K562 (cell line): Measurements from ENCODE around the gene C1QC. TPM values are rescaled to one million over a fixed set of nuclear protein-coding genes. Genes with fewer than 3 reads are reported as not detected.

Source experiments
- ATAC-seq: fragments of 200-7000 bp; cut with Tn5 transposase; 3 replicates; pipeline ENCODE4 v1.9.1; 2020; ENCODE audit warnings: moderate library complexity
- BruUV-seq: library from RNA; stranded (reverse); fragments of 400-500 nt; replicated peaks from 2 replicates; lab custom pipeline; 2021; lab: Mats Ljungman, UMichigan
- CTCF ChIA-PET: fragments of 300-600 bp; formaldehyde crosslinking; extraction: SDS; loops from one replicate; lab custom pipeline; 2021; ENCODE audit warnings: low intra/inter-chr PET ratio; lab: Yijun Ruan, JAX
- POLR2A ChIA-PET: fragments of 300-600, 350-650 bp; sonication (Branson Sonifier 250); formaldehyde crosslinking; extraction: SDS; loops from one replicate; lab custom pipeline; 2021; ENCODE audit warnings: antibody characterized with exemption, inconsistent platforms; lab: Yijun Ruan, JAX
- DNase-seq, 4 experiments: peaks; one replicate each; pipeline versions ENCODE4 v3.0.0 to v3.0.0-alpha.2; 2011 to 2018; ENCODE audit warnings: low spot score in 3 of 4, mixed read lengths in 3 of 4; ENCODE audit errors: extremely low read depth in 1 of 4
- FAIRE-seq: peaks from 2 replicates; lab custom pipeline; 2011; peaks lifted over from hg19 to GRCh38; lab: Jason Lieb, UNC
- H2AFZ ChIP-seq: 2 replicates; pipeline ENCODE4 v1.6.0; 2011; ENCODE audit warnings: low read depth, low read length, control low read depth, inconsistent platforms
- H3K27ac ChIP-seq: fragments of 200-600 bp; 3 replicates; pipeline ENCODE4 v1.8.0; 2011; ENCODE audit warnings: low read depth, mild to moderate bottlenecking, control low read depth, inconsistent platforms, low read length, moderate library complexity, mixed read lengths; ENCODE audit errors: extremely low read depth
- H3K27me3 ChIP-seq, 2 experiments: fragments of 300-600 bp in 1 of 2; 2 replicates in 1 of 2; 3 replicates in 1 of 2; pipeline versions ENCODE4 v1.6.0 to v1.8.0; 2011; ENCODE audit warnings: inconsistent platforms in 2 of 2, low read length in 2 of 2, mild to moderate bottlenecking in 1 of 2, mixed read lengths in 1 of 2, moderate library complexity in 1 of 2; ENCODE audit not compliant: control insufficient read depth in 2 of 2, insufficient read depth in 2 of 2
- H3K36me3 ChIP-seq: fragments of 300-600 bp; 3 replicates; pipeline ENCODE4 v1.8.0; 2011; ENCODE audit warnings: mild to moderate bottlenecking, low read length, inconsistent platforms; ENCODE audit not compliant: control insufficient read depth, insufficient read depth
- H3K4me1 ChIP-seq, 2 experiments: fragments of 200-600 bp in 1 of 2; replicated peaks in 1 of 2; 2 replicates in 1 of 2; 3 replicates in 1 of 2; pipeline versions ENCODE4 v1.5.1 to v1.8.0; 2011; ENCODE audit warnings: inconsistent platforms in 2 of 2, low read length in 2 of 2, mild to moderate bottlenecking in 1 of 2, mixed read lengths in 1 of 2, moderate library complexity in 1 of 2; ENCODE audit not compliant: control insufficient read depth in 2 of 2, insufficient read depth in 2 of 2
- H3K4me2 ChIP-seq: 2 replicates; pipeline ENCODE4 v1.6.1; 2011; ENCODE audit warnings: low read length, control low read depth, inconsistent platforms, mixed read lengths; ENCODE audit not compliant: insufficient read depth
- H3K4me3 ChIP-seq: fragments of 200-600 bp; sonication (generic), shearing (Covaris generic); 2 replicates; pipeline ENCODE4 v1.5.1; 2016; ENCODE audit warnings: control low read depth, inconsistent platforms
- H3K79me2 ChIP-seq: fragments of 200-600 bp; 3 replicates; pipeline ENCODE4 v1.8.0; 2011; ENCODE audit warnings: low read length, inconsistent platforms; ENCODE audit not compliant: control insufficient read depth, insufficient read depth
- H3K9ac ChIP-seq, 2 experiments: 2 replicates each; pipeline versions ENCODE4 v1.6.0 to v1.6.1; 2011; ENCODE audit warnings: low read depth in 2 of 2, low read length in 2 of 2, control low read depth in 1 of 2, inconsistent platforms in 1 of 2, mild to moderate bottlenecking in 1 of 2, mixed read lengths in 1 of 2; ENCODE audit not compliant: insufficient read depth in 1 of 2
- H3K9me1 ChIP-seq: one replicate; pipeline ENCODE4 v1.6.0; 2011; ENCODE audit warnings: inconsistent platforms, mild to moderate bottlenecking, low read length, moderate library complexity; ENCODE audit not compliant: control insufficient read depth, insufficient read depth
- H3K9me3 ChIP-seq: replicated peaks from 2 replicates; pipeline ENCODE4 v1.5.1; 2011; ENCODE audit warnings: low read depth, low read length, inconsistent platforms; ENCODE audit not compliant: control insufficient read depth, insufficient read depth
- H4K20me1 ChIP-seq: replicated peaks from 2 replicates; pipeline ENCODE4 v1.6.1; 2011; ENCODE audit warnings: low read length, inconsistent platforms, mixed read lengths; ENCODE audit not compliant: control insufficient read depth, insufficient read depth
- DDX20 ChIP-seq: fragments of 450-650 bp; IDR thresholded peaks from 2 replicates; pipeline ENCODE4 v1.6.1; 2016; ENCODE audit warnings: missing genetic modification characterization, low read depth, mild to moderate bottlenecking, missing compliant biosample characterization, moderate library complexity
- ELK3 ChIP-seq: fragments of 450-650 bp; formaldehyde crosslinking; IDR thresholded peaks from 2 replicates; pipeline ENCODE4 v1.4.0; 2020; ENCODE audit warnings: mild to moderate bottlenecking
- FOXP1 ChIP-seq: sonication (generic); formaldehyde crosslinking; IDR thresholded peaks from 2 replicates; pipeline ENCODE4 v1.8.0; 2022; ENCODE audit warnings: mild to moderate bottlenecking, missing genetic modification reagents
- HDAC6 ChIP-seq: IDR thresholded peaks from 2 replicates; pipeline ENCODE4 v1.6.1; 2012; ENCODE audit warnings: low read depth, mild to moderate bottlenecking, control low read depth, inconsistent platforms, low read length, moderate library complexity
- MAZ ChIP-seq, 2 experiments: fragments of 450-650 bp in 1 of 2; sonication (generic) in 1 of 2; formaldehyde crosslinking; IDR thresholded peaks in 1 of 2; conservative IDR thresholded peaks in 1 of 2; 2 replicates each; pipeline versions ENCODE4 v1.4.0 to v1.5.0; 2020; ENCODE audit warnings: mild to moderate bottlenecking in 1 of 2, missing genetic modification reagents in 1 of 2
- MBD2 ChIP-seq: sonication (generic); IDR thresholded peaks from 2 replicates; pipeline ENCODE4 v1.6.1; 2016; ENCODE audit warnings: low read depth, borderline replicate concordance
- PRPF4 ChIP-seq: fragments of 200-400 bp; formaldehyde crosslinking; IDR thresholded peaks from one replicate; pipeline ENCODE4 v1.6.1; 2017; ENCODE audit warnings: low read length, low read depth, mild to moderate bottlenecking; ENCODE audit not compliant: insufficient read depth, poor library complexity, severe bottlenecking
- SMARCB1 ChIP-seq: IDR thresholded peaks from 2 replicates; pipeline ENCODE4 v1.6.1; 2011; ENCODE audit warnings: improper control_type of control experiment, low read depth; ENCODE audit not compliant: insufficient read length
- ZBTB7A ChIP-seq: IDR thresholded peaks from 2 replicates; pipeline ENCODE4 v1.6.1; 2011; ENCODE audit warnings: low read depth, mild to moderate bottlenecking, low read length, moderate library complexity, borderline replicate concordance; ENCODE audit not compliant: control insufficient read depth
- ZFPM2 ChIP-seq: fragments of 250-450 bp; sonication (Bioruptor Pico); IDR thresholded peaks from 2 replicates; pipeline ENCODE4 v1.5.1; 2022; ENCODE audit warnings: mild to moderate bottlenecking
- ZNF507 ChIP-seq: conservative IDR thresholded peaks from 2 replicates; pipeline ENCODE4 v1.6.1; 2017; ENCODE audit warnings: missing genetic modification characterization, missing compliant biosample characterization
- ZNF518B ChIP-seq: fragments of 250-450 bp; sonication (Bioruptor Pico); IDR thresholded peaks from 2 replicates; pipeline ENCODE4 v1.5.0; 2021; ENCODE audit warnings: mild to moderate bottlenecking, moderate library complexity
- ZNF695 ChIP-seq: fragments of 450-650 bp; formaldehyde crosslinking; IDR thresholded peaks from 2 replicates; pipeline ENCODE4 v1.4.0; 2020; ENCODE audit warnings: mild to moderate bottlenecking, moderate library complexity
- WGBS: fragments of 100-300 bp; shearing (Covaris generic); methylation state at CpG from one replicate; pipeline ENCODE4 v1.1.6; 2016; ENCODE audit warnings: low coverage, mixed read lengths; ENCODE audit not compliant: insufficient coverage; ENCODE audit errors: missing lambda C conversion rate; 5-methylcytosine and 5-hydroxymethylcytosine counted together
- in situ Hi-C: fragments of 300-500 bp; cut with MboI; formaldehyde crosslinking; loops from 4 replicates; pipeline ENCODE4 v1.15.0; 2018; ENCODE audit warnings: inconsistent platforms, mixed read lengths
- intact Hi-C: fragments of 100-400 bp; cut with micrococcal nuclease; formaldehyde crosslinking; loops from 2 replicates; pipeline ENCODE4 v1.14.2; 2022
- polyA plus RNA-seq, 8 experiments: library from polyadenylated mRNA; depleted of rRNA in 4 of 8; stranded (reverse) in 5 of 8; unstranded in 3 of 8; fragments of >200 nt; fragmentation: Nextera tagmentation in 2 of 8; fragmentation: Illumina TruSeq in 1 of 8; extraction: Ambion mirVana in 2 of 8; extraction: Trizol in 1 of 8; gene quantifications; 2 replicates each; pipeline versions ENCODE4 v1.2.1 to v1.2.3, GENCODE V29; 2011 to 2014; ENCODE audit warnings: inconsistent platforms in 1 of 8, missing spikeins in 1 of 8
- total RNA-seq, 7 experiments: library from RNA; depleted of rRNA in 6 of 7; stranded (reverse); fragments of >200 nt in 6 of 7; fragmentation: Illumina TruSeq in 2 of 7; extraction: Trizol in 2 of 7; gene quantifications; 2 replicates each; pipeline versions ENCODE4 v1.2.1 to v1.2.3, GENCODE V29; 2011 to 2021; ENCODE audit warnings: low replicate concordance in 1 of 7
- TF ChIP-seq, protein P1 (sequence below): sonication (generic); formaldehyde crosslinking; IDR thresholded peaks from 2 replicates; pipeline ENCODE4 v1.8.1; 2023; ENCODE audit warnings: mild to moderate bottlenecking, missing genetic modification reagents
- TF ChIP-seq, protein P2 (sequence below): sonication (generic); formaldehyde crosslinking; IDR thresholded peaks from 2 replicates; pipeline ENCODE4 v1.9.0; 2022; ENCODE audit warnings: mild to moderate bottlenecking, missing genetic modification reagents

Gene C1QC
- total and polyA plus RNA-seq, 9 of the 15 experiments (the other 6 are each of a cell fraction or from before 2014, with no cell fraction given), result 0.69 TPM; not detected in 8

- TF ChIP-seq PRPF4 (no peak), ELK3 (CRISPR knock-in tag) (no peak), ZNF507 (tag) (no peak), ZBTB7A (no peak)
Observed at GRCh38 chr1:22619798-22620197, 23.6 kb upstream of the C1QC start (continued).

DNA sequence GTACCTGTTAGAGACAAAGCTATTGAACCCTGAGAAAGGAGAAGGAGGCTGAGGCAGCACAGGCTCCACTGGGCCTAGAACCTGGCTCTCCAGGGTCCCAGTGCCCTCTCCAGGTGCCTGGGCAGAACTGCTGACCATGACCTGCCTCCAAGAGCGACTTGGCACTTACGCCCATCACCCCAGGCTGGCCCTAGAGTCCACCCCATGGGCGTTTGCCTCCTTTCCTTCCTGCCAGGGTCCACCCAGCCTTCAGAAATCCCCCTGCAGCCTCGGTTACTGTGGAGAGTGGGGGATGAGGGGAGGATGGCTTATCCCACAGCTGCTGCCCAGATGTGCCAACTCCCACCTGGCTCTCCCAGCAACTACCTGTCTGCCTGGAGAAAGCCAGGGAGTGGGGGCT, 21.7 kb upstream of the C1QC start:
- H3K79me2 ChIP-seq, result no peaks in the 10 kb centered on the region
- POLR2A ChIA-PET, result interaction anchor here (0.8 to 1.0 kb wide), 3 partner anchors 10 to 90 kb away, joined by 3 read pairs; no protein-coding TSS in a partner anchor
- H3K27ac ChIP-seq, result no peak overlapping the region
- no peak for FAIRE-seq
- H3K9ac ChIP-seq, result no peak overlapping the region
- no TSS peak for BruUV-seq
- intact Hi-C loops (no loop called here), in situ Hi-C loops (no loop called here)
- H3K4me3 ChIP-seq, result no peak overlapping the region
- H4K20me1 ChIP-seq, result peaks cover 15% of the 10 kb centered on the region; the same call in 1 of the 2 replicates
- H3K27me3 ChIP-seq, result peaks cover 26 to 76% of the 10 kb centered on the region in 2 experiments; a peak in 4 of 5 replicates
- whole genome bisulfite sequencing, result 0% methylated on average over 4 of the region's 4 CpGs
- H2AFZ ChIP-seq, result no peak overlapping the region
- no peak for DNase-seq
- H3K4me1 ChIP-seq, result peaks cover 0 to 7% of the 10 kb centered on the region in 2 experiments; a peak in 1 of 5 replicates
- no peaks in the 10 kb centered on the region for H3K36me3 ChIP-seq
- H3K4me2 ChIP-seq, result no peak overlapping the region
- CTCF ChIA-PET, result no interaction called here
- ATAC-seq, result no peak
- no peaks in the 10 kb centered on the region for H3K9me3 ChIP-seq
- no peaks in the 10 kb centered on the region for H3K9me1 ChIP-seq
- TF ChIP-seq HDAC6, result no peak
- TF ChIP-seq ZFPM2 (CRISPR knock-in tag), result no peak
- TF ChIP-seq FOXP1, result no peak
- TF ChIP-seq, protein P1, sequence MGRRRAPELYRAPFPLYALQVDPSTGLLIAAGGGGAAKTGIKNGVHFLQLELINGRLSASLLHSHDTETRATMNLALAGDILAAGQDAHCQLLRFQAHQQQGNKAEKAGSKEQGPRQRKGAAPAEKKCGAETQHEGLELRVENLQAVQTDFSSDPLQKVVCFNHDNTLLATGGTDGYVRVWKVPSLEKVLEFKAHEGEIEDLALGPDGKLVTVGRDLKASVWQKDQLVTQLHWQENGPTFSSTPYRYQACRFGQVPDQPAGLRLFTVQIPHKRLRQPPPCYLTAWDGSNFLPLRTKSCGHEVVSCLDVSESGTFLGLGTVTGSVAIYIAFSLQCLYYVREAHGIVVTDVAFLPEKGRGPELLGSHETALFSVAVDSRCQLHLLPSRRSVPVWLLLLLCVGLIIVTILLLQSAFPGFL (CRISPR knock-in tag), result no peak
- TF ChIP-seq SMARCB1, result no peak
- TF ChIP-seq MBD2, result no peak
- TF ChIP-seq ZNF695, result no peak
- TF ChIP-seq DDX20 (tag), result no peak
- no peak for TF ChIP-seq ZNF518B (CRISPR knock-in tag)
- no peak for TF ChIP-seq MAZ (CRISPR knock-in tag; conservative IDR thresholded peaks at IDR 0.05 in 1 of 2, IDR thresholded peaks at IDR 0.05 in 1 of 2)
- TF ChIP-seq, protein P2, sequence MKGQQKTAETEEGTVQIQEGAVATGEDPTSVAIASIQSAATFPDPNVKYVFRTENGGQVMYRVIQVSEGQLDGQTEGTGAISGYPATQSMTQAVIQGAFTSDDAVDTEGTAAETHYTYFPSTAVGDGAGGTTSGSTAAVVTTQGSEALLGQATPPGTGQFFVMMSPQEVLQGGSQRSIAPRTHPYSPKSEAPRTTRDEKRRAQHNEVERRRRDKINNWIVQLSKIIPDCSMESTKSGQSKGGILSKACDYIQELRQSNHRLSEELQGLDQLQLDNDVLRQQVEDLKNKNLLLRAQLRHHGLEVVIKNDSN (CRISPR knock-in tag), result no peak
